ENCODE results near the gene TGM3. TPM values are rescaled to one million over a fixed set of nuclear protein-coding genes. Genes with fewer than 3 reads are reported as not detected.

Gene TGM3
- polyA plus RNA-seq, 4 donors, result 0.08 to 0.70 (median 0.50) TPM

GRCh38 chr20:2304180-2304579 is 8.4 kb downstream of the TGM3 start:
- no peak for DNase-seq (ENCODE audit: low read depth in 4 of 4, low spot score in 3 of 4)

DNA sequence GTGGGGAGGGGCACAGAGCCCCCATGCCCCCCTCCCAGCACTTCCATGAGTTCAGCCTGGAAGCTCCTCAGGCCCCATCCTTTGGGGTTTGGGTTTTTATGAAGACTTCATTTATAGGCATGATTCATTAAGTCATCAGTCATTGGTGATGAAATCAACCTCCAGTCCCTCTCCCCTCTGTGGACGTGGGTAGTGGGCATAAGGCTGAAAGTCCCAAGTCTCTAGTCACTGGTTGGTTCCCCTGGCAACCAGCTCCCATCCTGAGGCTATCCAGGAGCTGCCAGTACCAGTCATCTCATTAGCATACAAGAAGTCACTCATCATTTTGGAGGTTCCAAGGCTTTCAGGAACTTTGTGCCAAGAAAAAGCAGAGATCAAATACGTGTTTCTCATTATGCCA is 9.2 kb downstream of the TGM3 start:
- DNase-seq (ENCODE audit: low read depth in 4 of 4, low spot score in 3 of 4), result no peak

DNA sequence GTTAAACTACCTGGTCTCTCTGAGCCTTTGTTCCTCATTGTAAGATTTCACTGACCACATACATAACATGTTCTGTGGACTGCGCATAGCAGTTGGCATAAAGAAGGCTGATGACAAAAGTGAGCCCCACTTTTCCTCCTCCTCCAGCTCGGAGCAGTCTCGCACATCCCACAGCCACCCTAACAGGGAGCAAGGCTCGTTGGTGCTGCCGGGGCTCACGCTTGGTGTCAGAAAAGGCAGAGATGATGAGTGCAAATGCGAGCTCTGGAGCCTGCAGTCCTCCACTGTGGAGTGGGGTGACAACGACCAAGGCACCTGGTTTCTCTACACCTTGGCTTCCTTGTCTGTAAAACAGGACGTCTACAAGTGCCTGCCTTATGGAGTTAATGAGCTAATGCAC is 9.7 kb downstream of the TGM3 start:
- DNase-seq (ENCODE audit: low read depth in 4 of 4, low spot score in 3 of 4), result no peak

- DNase-seq (ENCODE audit: low read depth in 4 of 4, low spot score in 3 of 4), result no peak
These were observed 10.1 kb downstream of the TGM3 start for GRCh38 chr20:2305946-2306345.

- no peak for DNase-seq (ENCODE audit: low read depth in 4 of 4, low spot score in 3 of 4)
These were observed 11.3 kb downstream of the TGM3 start for GRCh38 chr20:2307136-2307535.

GRCh38 chr20:2311329-2311728 is 15.5 kb downstream of the TGM3 start:
- DNase-seq (ENCODE audit: low read depth in 4 of 4, low spot score in 3 of 4), result no peak

DNA sequence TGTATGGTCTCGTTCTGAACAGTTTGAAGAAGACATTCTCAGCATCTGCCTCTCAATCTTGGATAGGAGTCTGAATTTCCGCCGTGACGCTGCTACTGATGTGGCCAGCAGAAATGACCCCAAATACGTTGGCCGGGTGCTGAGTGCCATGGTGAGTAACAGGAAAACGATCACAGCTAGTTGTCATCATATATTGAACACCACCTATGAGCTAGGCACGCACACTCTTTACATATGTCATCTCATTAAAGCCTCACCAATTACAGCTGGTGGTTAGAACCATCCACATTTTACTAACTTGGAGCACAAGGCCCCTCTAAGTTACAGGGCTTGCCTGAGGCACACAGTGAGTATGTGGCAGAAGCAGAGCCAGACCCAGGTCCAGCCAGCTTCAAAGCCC is 17.1 kb downstream of the TGM3 start:
- DNase-seq (ENCODE audit: low read depth in 4 of 4, low spot score in 3 of 4), result no peak

GRCh38 chr20:2313316-2313715 is 17.5 kb downstream of the TGM3 start:
- DNase-seq (ENCODE audit: low read depth in 4 of 4, low spot score in 3 of 4), result no peak

DNA sequence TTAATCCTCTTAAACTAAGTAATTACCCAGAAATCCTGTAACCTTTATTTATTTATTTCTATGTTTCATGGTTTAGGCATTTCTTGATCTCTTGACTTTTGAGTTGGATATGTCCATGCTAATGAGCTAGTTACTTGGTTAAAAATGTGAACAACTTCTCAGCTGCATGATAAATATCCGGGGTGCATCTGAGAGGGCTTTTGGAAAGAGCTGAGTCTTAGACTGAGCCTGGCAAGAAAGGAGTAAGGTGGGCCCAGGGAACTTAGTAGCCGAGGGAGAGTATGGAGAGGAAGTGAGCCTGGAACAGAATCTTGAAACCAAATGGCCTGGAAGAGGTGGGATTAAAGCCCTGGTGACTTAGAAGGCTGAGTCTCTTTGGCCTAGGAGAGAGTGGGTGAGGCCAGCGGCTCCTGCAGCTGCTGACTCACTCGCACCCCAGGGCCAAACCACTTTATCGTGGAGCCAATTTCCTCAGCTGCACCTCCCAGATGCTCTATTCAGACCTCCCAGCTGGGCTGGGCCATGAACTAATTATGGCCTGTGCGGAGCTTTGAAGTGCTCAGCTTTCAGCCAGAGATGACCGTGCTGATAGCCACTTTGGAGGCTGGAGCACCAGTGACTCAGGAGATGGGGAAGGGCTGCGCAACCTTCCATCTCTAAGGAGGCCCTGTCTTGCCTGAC is 19.1 kb downstream of the TGM3 start:
- DNase-seq (ENCODE audit: low read depth in 4 of 4, low spot score in 3 of 4), result no peak

DNA sequence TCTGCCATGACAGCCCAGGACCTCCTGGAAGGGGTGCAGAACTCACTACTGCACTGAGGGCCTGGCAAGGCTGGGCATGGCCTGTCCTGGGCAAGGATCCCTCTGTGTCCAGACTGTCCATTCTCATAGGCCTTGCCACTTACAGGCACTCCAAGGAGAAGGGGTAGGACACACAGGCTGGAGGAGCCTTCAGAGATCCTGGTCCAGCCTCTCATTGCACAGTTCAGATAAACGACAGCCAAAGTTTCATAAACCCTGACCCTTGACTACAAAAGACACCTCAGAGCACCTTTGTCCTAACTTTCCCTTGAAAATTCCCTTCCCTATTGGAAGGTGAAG is 19.6 kb downstream of the TGM3 start:
- no peak for DNase-seq (ENCODE audit: low read depth in 4 of 4, low spot score in 3 of 4)

DNA sequence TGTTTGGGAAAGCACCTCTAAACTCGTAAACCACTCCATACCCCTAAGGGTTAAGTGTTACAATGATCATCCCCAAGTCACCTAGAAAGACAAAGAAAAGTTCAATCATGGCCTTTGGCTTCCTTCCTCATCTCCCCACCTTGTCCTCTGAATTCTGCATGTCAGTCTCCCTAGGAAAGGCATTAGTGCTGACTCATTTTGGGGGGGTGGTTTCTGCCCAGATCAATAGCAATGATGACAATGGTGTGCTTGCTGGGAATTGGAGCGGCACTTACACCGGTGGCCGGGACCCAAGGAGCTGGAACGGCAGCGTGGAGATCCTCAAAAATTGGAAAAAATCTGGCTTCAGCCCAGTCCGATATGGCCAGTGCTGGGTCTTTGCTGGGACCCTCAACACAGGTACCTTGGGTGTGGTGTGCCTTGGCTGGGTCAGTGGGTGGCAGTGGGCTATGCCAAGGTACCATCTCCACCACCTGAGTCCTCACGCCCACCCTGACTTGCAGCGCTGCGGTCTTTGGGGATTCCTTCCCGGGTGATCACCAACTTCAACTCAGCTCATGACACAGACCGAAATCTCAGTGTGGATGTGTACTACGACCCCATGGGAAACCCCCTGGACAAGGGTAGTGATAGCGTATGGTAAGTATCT is 21.2 kb downstream of the TGM3 start:
- DNase-seq (ENCODE audit: low read depth in 4 of 4, low spot score in 3 of 4), result no peak

DNA sequence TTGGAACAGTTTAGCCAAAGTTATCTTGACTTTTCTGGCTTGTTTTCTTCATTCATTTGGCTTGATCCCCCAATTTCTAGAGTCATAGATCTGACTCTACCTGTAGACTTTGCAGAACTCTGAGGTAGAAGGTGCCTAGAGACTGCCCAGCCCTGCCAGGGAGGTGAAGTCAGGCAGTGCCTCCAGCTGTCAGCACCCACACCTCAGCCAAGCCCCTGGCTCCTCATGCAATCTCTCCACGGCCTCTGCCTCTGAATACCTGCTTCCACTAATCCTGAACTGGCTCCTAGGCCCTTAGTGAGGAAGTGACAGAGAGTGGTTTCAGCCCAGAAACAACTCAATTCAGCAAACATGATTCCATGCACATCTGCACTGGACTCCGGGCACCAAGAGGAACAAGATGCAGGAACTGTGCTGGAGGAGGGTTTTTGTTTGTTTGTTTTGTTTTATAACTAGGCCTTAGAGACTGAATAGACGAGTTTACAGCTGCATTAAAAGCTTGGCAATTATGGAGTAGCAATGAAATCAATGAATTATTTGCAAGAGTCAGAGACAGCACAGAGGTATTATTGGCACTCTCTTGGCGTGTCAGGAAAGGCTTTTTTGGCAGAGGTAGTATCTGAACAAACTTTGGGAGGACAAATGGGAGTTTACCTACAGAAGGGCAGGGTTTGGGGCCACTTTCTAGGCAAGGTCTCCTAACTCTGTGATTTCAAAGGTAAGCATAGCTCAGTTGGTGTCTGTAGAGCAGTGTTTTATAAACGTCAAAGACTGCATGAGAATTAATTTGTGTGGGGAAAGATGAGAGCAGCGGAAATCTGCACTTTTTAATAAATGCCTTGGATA is 25.2 kb downstream of the TGM3 start:
- DNase-seq (ENCODE audit: low read depth in 4 of 4, low spot score in 3 of 4), result no peak

DNA sequence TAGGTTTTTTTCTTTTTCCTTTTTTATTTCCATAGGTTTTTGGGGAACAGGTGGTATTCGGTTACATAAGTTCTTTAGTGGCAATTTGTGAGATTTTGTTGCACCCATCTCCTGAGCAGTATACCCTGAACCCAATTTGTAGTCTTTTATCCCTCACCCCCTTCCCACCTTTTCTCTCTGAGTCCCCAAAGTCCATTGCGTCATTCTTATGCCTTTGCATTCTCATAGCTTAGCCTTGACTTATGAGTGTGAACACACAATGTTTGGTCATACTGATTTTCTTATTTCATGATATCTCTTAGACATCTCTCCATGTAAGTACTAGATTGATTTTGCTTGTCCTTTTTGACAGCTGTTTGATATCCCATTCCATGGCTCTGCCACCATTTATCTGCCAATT is 27.2 kb downstream of the TGM3 start:
- DNase-seq (ENCODE audit: low read depth in 4 of 4, low spot score in 3 of 4), result no peak

- DNase-seq (ENCODE audit: low read depth in 4 of 4, low spot score in 3 of 4), result no peak
These were observed 30.2 kb downstream of the TGM3 start for GRCh38 chr20:2326046-2326445.

DNA sequence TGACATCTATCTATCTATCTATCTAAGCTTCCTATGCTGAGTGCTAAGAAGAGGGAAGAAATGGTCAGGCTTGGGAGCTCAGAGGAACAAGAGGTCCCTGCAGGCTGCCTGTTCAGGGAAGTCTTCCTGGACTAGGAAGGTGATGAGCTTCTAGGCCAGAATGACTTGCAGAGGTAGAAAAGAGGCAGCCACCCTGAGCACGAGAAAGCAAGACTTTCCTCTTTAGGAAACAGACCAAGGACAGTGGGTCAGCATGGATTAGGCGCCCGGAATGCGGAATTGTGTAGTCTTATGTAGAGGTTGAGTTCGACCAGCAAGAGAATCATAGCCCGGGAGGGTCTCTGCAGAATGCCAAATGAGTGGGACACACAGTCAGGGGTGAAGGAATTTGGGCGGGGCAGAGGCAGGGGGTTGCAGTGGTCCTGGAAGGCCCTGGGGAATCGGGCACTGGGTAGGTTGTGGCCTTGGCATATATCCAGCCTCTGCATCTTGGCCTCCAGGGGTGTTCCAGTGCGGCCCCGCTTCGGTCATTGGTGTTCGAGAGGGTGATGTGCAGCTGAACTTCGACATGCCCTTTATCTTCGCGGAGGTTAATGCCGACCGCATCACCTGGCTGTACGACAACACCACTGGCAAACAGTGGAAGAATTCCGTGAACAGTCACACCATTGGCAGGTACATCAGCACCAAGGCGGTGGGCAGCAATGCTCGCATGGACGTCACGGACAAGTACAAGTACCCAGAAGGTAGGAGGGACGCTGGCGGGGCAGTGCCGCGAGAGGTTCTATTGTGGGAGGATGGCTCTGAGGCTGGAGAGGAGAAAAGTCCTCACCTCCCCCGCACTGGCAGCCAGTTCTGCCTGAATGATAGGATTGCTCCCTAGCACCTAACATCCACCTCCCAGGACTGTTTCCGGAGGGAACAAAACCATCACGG is 32.1 kb downstream of the TGM3 start:
- DNase-seq (ENCODE audit: low read depth in 4 of 4, low spot score in 3 of 4), result no peak

GRCh38 chr20:2329286-2329685 is 33.5 kb downstream of the TGM3 start:
- DNase-seq (ENCODE audit: low read depth in 4 of 4, low spot score in 3 of 4), result no peak

DNA sequence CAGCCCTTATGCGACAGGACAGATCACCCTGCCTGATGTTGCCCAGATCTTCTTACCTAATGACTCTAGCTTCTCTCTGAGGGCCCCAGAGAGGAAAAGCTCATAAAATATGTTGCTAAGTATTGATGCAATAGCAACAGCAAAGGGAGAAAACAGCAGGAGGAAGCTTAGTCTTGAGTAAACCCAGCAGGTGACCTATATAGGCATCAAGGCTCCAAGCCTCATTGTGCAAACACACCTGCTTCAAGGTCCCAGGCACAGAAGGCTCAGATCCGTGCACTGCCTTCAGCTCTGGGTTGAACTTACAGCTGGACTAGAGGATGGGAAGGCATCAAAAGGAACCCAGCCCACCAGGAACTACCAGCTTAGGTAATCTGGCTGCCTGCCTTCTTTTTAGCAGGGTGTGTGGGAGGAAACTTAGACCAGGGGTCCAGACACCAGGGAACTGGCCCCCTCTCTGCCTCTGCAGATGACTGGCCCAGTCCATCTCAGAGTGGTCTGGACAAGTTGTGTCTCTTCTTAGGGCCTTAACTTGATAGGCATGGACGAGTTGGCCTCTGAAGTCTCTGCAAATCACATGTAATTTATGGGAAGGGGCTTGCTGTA is 34.4 kb downstream of the TGM3 start:
- DNase-seq (ENCODE audit: low read depth in 4 of 4, low spot score in 3 of 4), result no peak

- DNase-seq (ENCODE audit: low read depth in 4 of 4, low spot score in 3 of 4), result no peak
These were observed 35.3 kb downstream of the TGM3 start for GRCh38 chr20:2331106-2331505.

DNA sequence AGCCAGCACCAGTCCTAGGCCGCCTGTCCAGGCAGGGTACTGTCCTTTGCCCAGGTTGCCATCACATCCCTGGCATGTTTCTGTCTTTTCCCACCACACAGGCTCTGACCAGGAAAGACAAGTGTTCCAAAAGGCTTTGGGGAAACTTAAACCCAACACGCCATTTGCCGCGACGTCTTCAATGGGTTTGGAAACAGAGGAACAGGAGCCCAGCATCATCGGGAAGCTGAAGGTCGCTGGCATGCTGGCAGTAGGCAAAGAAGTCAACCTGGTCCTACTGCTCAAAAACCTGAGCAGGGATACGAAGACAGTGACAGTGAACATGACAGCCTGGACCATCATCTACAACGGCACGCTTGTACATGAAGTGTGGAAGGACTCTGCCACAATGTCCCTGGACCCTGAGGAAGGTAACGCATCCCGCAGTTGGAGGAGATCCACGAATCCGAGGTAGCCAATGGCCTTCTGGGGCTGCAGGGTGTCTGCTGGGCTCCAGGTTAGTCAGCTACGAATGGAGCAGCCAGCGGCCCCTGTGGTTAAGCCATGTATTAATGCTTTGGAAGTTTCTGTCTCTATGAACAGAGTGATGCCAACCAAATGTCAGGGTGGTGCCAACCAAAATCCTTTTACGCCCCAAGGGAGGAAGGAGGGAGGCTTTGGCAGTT is 36.2 kb downstream of the TGM3 start:
- DNase-seq (ENCODE audit: low read depth in 4 of 4, low spot score in 3 of 4), result no peak

DNA sequence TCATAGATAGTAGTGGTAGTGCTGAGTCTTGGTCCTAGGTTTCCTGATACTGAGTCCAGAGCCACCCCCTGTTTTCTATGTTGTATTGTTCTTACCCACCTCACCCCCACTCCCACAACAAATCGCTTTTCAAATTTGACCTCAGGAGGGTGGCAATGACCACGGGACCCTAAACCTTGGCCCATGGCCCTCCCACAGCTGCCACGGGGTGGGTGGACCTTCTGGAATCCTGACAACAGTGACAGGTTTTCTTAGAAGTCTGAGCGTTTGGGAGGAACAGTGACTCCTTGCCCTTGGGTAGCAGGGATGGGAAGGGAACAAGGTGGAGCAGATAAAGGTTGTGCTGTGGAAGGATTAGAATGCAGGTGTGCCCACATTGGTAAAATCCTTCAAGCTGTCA is 36.9 kb downstream of the TGM3 start:
- no peak for DNase-seq (ENCODE audit: low read depth in 4 of 4, low spot score in 3 of 4)
